ENCODE results near the gene AP1G2. TPM values are rescaled to one million over a fixed set of nuclear protein-coding genes. Genes with fewer than 3 reads are reported as not detected.
A peak's percentile ranks its signal among the peaks of the same experiment; 100 is the strongest.

AP1G2 gene
- total RNA-seq, 4 donors from 2014 or later, result 15.9 to 30.2 (median 20.0) TPM

DNA sequence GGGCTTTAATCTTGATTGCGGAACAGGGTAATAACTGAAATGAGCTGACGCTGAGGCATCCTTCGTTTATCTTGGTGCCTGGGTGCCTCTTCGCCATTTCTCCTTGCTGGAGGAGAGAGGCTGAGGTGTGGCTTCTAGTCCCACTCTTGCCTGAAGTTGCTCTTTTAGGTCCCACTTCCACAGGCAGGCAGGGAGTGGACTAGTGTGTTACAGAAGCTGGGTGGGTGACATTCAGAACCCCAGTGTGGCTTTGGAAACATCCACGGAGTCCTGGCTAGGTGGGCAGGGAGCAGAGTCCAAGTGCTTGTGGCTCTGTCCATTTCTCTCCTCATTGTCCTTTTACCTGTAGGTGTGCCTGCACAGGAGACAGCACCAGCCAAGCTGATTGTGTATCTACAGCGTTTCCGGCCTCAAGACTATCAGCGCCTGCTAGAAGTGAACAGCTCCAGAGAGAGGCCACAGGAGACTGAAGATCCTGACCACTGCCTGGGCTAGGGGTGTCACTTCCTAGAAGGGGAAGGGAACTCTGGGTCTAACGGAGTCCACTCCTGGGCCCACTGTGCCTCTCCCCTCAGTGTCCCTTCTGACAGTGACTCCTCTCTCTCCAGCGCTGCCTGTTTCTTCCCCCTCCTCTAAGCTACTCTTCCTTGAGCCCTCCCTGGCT, 9.1 kb downstream of the AP1G2 start:
- intact Hi-C loops (cut with DNase I), result loop anchor here (2.0 to 5.0 kb wide), 2 partner anchors 80 to 236 kb away; partner anchors contain the start of gene PABPN1
- Histone ChIP-seq H3K27ac (replicated peaks in 1 of 4) (no peak overlapping the region), H3K27me3 (no peaks in the 10 kb centered on the region), H3K36me3 (peaks cover 0 to 39% (median 33%) of the 10 kb centered on the region in 4 donors), H3K9me3 (no peaks in the 10 kb centered on the region), H3K4me3 (no peak overlapping the region), H3K4me1 (peaks cover 18 to 39% (median 34%) of the 10 kb centered on the region in 4 donors)
- TF ChIP-seq POLR2A (IDR thresholded peaks at IDR 0.05; ENCODE audit: low read depth), result no peak
- TF ChIP-seq, protein P1, sequence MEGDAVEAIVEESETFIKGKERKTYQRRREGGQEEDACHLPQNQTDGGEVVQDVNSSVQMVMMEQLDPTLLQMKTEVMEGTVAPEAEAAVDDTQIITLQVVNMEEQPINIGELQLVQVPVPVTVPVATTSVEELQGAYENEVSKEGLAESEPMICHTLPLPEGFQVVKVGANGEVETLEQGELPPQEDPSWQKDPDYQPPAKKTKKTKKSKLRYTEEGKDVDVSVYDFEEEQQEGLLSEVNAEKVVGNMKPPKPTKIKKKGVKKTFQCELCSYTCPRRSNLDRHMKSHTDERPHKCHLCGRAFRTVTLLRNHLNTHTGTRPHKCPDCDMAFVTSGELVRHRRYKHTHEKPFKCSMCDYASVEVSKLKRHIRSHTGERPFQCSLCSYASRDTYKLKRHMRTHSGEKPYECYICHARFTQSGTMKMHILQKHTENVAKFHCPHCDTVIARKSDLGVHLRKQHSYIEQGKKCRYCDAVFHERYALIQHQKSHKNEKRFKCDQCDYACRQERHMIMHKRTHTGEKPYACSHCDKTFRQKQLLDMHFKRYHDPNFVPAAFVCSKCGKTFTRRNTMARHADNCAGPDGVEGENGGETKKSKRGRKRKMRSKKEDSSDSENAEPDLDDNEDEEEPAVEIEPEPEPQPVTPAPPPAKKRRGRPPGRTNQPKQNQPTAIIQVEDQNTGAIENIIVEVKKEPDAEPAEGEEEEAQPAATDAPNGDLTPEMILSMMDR (IDR thresholded peaks at IDR 0.05), result no peak
- no peak for TF ChIP-seq EP300 (IDR thresholded peaks at IDR 0.05)
- TF ChIP-seq POLR2AphosphoS5 (IDR thresholded peaks at IDR 0.05), result no peak
- DNase-seq (ENCODE audit: extremely low spot score), result no peak
- WGBS, result 86% methylated on average over 8 of the region's 10 CpGs

GRCh38 chr14:23557946-23558345, 9.6 kb downstream of the AP1G2 start:
- TF ChIP-seq, protein P1 (IDR thresholded peaks at IDR 0.05), result no peak
- no peak for TF ChIP-seq POLR2A (IDR thresholded peaks at IDR 0.05; ENCODE audit: low read depth)
- TF ChIP-seq POLR2AphosphoS5 (IDR thresholded peaks at IDR 0.05), result no peak
- TF ChIP-seq EP300 (IDR thresholded peaks at IDR 0.05), result no peak
- Histone ChIP-seq H3K4me1 (peaks cover 18 to 39% (median 32%) of the 10 kb centered on the region in 4 donors), H3K27me3 (no peaks in the 10 kb centered on the region), H3K9me3 (no peaks in the 10 kb centered on the region), H3K4me3 (no peak overlapping the region), H3K27ac (replicated peaks in 1 of 4) (no peak overlapping the region), H3K36me3 (peaks cover 0 to 36% (median 33%) of the 10 kb centered on the region in 4 donors)
- WGBS, result 93% methylated on average over 1 of the region's 1 CpG
- no peak for DNase-seq (ENCODE audit: extremely low spot score)
- intact Hi-C loops (cut with DNase I), result loop anchor here (2.0 to 5.0 kb wide), 2 partner anchors 79 to 236 kb away; partner anchors contain the start of gene PABPN1

- WGBS, result 50% methylated on average over 2 of the region's 2 CpGs
- no peak for TF ChIP-seq EP300 (IDR thresholded peaks at IDR 0.05)
- Histone ChIP-seq H3K27me3 (no peaks in the 10 kb centered on the region), H3K27ac (replicated peaks in 1 of 4) (peak overlapping the region in 2 of 4 donors; percentile 96 to 98), H3K36me3 (peaks cover 0 to 36% (median 33%) of the 10 kb centered on the region in 4 donors), H3K9me3 (no peaks in the 10 kb centered on the region), H3K4me1 (peaks cover 18 to 36% (median 29%) of the 10 kb centered on the region in 4 donors), H3K4me3 (peak overlapping the region in 1 of 4 donors; percentile 88)
- no peak for DNase-seq (ENCODE audit: extremely low spot score)
- intact Hi-C loops (cut with DNase I), result loop anchor here (5.0 kb wide), 1 partner anchor 235 kb away; the partner anchor contains the start of gene PABPN1
These were observed 10.1 kb downstream of the AP1G2 start for GRCh38 chr14:23557521-23557920.

DNA sequence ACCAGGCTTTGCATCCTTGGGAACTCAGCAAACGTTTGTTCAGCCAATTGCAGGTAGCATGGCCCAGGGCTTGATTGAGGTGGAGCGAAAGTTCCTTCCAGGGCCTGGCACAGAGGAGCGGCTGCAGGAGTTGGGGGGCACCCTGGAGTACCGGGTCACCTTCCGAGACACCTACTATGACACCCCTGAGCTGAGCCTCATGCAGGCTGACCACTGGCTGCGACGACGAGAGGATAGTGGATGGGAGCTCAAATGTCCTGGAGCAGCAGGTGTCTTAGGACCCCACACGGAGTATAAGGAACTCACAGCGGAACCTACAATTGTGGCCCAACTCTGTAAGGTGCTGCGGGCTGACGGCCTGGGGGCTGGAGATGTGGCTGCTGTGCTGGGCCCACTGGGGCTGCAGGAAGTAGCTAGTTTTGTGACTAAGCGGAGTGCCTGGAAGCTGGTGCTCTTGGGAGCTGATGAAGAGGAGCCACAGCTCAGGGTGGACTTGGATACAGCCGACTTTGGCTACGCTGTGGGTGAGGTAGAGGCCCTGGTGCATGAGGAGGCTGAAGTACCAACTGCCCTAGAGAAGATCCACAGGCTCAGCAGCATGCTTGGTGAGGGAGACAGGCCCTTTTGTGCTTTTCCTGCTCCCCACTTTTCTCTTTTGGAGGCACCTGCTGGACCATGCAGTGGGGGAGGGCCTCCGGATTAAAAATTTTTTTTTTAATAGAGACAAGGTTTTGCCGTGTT, 10.7 kb downstream of the AP1G2 start:
- intact Hi-C loops (cut with DNase I), result loop anchor here (5.0 kb wide), 1 partner anchor 235 kb away; the partner anchor contains the start of gene PABPN1
- 58% methylated on average over 10 of the region's 17 CpGs for WGBS
- Histone ChIP-seq H3K27ac (replicated peaks in 1 of 4) (peak overlapping the region; percentile 93 to 98 (median 96)), H3K4me1 (peaks cover 21 to 36% (median 33%) of the 10 kb centered on the region in 4 donors), H3K4me3 (peak overlapping the region; percentile 73 to 92 (median 90)), H3K9me3 (no peaks in the 10 kb centered on the region), H3K36me3 (peaks cover 0 to 32% (median 29%) of the 10 kb centered on the region in 4 donors), H3K27me3 (no peaks in the 10 kb centered on the region)
- no peak for DNase-seq (ENCODE audit: extremely low spot score)
- no peak for TF ChIP-seq POLR2A (IDR thresholded peaks at IDR 0.05; ENCODE audit: low read depth)
- TF ChIP-seq, protein P1 (IDR thresholded peaks at IDR 0.05), result no peak
- no peak for TF ChIP-seq POLR2AphosphoS5 (IDR thresholded peaks at IDR 0.05)
- TF ChIP-seq EP300 (IDR thresholded peaks at IDR 0.05), result no peak

Measured in esophagus muscularis mucosa (tissue), 4 donors.